Measurements from ENCODE around the gene SYNE2.

DNA sequence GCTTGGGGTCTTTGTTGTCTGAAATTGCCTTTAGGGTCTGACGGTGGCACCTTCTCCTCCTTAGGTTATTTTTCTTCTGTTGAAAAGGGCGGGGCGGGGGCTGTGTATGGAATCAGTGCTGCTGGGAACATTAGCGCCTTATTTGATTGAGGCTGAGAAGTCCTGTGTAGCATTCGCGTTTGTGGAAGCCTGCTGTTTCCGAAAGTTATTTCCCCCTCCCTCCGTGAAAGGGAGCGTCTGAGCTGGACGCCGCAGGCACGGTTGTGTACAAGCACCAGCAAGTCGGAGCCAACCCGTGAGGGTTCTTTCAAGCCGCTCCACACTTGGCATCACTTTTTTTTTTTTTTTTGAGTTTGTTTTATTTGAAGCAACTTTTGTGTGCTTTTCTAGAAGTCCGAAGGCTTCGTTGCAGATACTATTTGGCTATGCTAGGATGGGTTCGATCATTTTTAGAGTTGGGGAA, 1.1 kb downstream of the SYNE2 start:
- no peak for TF ChIP-seq EZH2 (IDR thresholded peaks at IDR 0.05; ENCODE audit: low read depth, low read length, severe bottlenecking)
- no peak for TF ChIP-seq SIN3A (conservative IDR thresholded peaks at IDR 0.05 in 1 of 2, IDR thresholded peaks at IDR 0.05 in 1 of 2; ENCODE audit: low read depth in 1 of 2, low read length in 2 of 2)
- TF ChIP-seq TEAD4 (IDR thresholded peaks at IDR 0.05; ENCODE audit: low read depth, low read length) = no peak
- no peak for TF ChIP-seq SP1 (IDR thresholded peaks at IDR 0.05; ENCODE audit: low read depth, low read length)
- no peak for TF ChIP-seq SAP30 (IDR thresholded peaks at IDR 0.05; ENCODE audit: insufficient read depth, insufficient replicate concordance, low read length)
- TF ChIP-seq, protein P1, sequence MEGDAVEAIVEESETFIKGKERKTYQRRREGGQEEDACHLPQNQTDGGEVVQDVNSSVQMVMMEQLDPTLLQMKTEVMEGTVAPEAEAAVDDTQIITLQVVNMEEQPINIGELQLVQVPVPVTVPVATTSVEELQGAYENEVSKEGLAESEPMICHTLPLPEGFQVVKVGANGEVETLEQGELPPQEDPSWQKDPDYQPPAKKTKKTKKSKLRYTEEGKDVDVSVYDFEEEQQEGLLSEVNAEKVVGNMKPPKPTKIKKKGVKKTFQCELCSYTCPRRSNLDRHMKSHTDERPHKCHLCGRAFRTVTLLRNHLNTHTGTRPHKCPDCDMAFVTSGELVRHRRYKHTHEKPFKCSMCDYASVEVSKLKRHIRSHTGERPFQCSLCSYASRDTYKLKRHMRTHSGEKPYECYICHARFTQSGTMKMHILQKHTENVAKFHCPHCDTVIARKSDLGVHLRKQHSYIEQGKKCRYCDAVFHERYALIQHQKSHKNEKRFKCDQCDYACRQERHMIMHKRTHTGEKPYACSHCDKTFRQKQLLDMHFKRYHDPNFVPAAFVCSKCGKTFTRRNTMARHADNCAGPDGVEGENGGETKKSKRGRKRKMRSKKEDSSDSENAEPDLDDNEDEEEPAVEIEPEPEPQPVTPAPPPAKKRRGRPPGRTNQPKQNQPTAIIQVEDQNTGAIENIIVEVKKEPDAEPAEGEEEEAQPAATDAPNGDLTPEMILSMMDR (IDR thresholded peaks at IDR 0.05; ENCODE audit: control extremely low read depth in 1 of 3, insufficient read depth in 1 of 3, low read depth in 1 of 3, low read length in 3 of 3) = no peak
- no peak for TF ChIP-seq RAD21 (IDR thresholded peaks at IDR 0.05 in 1 of 2, conservative IDR thresholded peaks at IDR 0.05 in 1 of 2; ENCODE audit: low read depth in 2 of 2, low read length in 2 of 2)
- no peak for TF ChIP-seq RBBP5 (IDR thresholded peaks at IDR 0.05; ENCODE audit: borderline replicate concordance, low read depth, low read length)
- TF ChIP-seq NRF1 (IDR thresholded peaks at IDR 0.05; ENCODE audit: low read depth, low read length) = no peak
- TF ChIP-seq SRF (IDR thresholded peaks at IDR 0.05; ENCODE audit: low read depth, low read length) = no peak

Measured in H1 (cell line).